GM03348 (cell line): ENCODE measurements around the gene CCHCR1.
A peak's percentile ranks its signal among the peaks of the same experiment; 100 is the strongest.
"Not testable (repeated sequence)": the region's sequence is repeated elsewhere in the genome, so short reads cannot be mapped to it uniquely, and the experiment has no call there.

Experiments
- DNase-seq: peaks from one replicate; pipeline ENCODE4 v3.0.0; 2012; ENCODE audit warnings: low spot score

Gene CCHCR1

DNA sequence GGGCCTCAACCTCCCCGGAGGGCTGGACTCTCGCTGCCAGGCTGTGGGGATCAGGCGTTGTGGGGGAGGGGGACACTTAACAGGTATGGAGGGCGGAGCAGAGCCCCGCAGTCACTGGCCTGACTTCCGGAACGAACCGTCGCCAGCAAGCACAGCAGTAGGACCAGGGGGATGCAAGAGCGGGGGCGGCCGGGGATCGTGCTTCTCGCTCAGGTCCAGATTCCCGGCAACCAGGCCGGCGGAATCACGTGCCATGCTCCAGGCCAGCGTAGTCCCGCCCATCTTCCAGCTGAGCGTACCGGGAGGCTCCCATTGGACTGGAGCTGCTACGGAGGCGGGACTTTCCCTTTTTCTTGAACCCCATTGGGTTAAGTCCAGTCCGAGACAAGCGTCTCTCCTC is 22.9 kb upstream of the CCHCR1 start:
- DNase-seq = no peak

DNA sequence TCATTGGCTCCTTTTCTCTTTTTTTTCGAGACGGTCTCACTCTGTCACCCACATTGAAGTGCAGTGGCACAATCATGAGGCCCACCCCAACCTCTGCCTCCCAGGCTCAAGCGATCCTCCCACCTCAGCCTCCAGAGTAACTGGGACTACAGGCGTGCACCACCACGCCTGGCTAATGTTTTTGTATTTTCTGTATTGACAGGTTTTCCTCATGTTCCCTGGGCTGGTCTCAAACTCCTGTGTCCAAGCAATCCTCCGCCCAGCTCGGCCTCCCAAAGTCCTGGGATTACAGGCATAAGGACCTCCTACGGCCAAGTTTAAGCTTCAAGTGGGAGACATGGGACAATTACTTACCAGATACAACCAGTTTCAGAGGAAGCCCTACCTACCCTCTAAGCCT is 22.3 kb upstream of the CCHCR1 start:
- DNase-seq = no peak

- DNase-seq = no peak
Observed at GRCh38 chr6:31179042-31179386, 21.4 kb upstream of the CCHCR1 start.

GRCh38 chr6:31178143-31179041 is 20.8 kb upstream of the CCHCR1 start:
- no peak for DNase-seq

GRCh38 chr6:31175971-31176370 is 18.4 kb upstream of the CCHCR1 start:
- DNase-seq = peak; percentile 72

GRCh38 chr6:31174378-31174777 is 16.8 kb upstream of the CCHCR1 start:
- no peak for DNase-seq

- no peak for DNase-seq
Observed at GRCh38 chr6:31173406-31173805, 15.8 kb upstream of the CCHCR1 start.

GRCh38 chr6:31172973-31173384 is 15.4 kb upstream of the CCHCR1 start:
- DNase-seq = no peak

DNA sequence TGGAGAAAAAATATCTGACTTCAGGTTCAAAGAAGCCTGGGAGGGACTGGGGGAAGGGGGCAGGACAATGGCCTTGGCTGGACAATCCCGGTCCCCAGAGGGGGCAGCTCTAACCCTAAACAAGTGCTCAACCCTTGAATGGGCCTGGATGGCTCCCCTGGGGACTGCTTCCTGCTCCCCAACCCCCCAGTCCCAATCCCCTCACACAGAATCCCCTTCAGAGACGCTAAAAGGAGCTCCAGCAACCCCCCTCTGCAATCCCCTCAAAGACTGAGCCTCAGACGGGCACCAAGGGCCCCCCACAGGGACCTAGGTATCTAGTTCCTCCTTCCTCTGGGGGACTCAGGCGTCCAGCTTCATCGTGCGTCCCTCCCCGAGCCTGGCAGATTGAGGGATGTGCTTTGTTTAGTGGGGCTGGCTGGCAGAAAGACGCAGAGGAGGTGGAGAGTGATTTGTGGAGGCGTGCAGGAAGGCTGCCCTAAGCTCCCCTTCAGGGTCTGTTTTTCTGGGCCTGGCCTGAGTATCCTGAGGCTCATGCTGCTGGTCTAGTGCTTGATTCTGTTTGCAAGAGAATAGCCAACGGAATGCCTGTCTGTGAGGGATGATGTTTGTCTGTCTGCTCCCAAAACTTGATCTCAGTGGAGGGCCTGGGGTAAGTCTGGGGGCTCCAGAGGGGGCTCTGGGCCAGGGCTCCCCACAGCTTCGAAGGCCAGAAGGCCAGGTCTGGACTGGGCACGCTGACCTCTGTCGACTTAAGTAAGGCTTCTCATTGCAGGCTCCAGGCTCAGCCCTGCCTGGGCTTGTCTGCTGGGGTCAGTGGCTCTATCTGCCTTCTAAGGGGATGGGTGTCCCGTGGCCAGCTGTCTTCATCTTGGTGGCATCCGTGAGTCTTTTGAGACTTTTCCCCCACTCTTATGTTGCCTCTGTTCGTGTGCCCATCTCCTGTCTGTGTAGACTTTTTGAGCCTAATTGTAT is 14.6 kb upstream of the CCHCR1 start:
- no peak for DNase-seq

DNA sequence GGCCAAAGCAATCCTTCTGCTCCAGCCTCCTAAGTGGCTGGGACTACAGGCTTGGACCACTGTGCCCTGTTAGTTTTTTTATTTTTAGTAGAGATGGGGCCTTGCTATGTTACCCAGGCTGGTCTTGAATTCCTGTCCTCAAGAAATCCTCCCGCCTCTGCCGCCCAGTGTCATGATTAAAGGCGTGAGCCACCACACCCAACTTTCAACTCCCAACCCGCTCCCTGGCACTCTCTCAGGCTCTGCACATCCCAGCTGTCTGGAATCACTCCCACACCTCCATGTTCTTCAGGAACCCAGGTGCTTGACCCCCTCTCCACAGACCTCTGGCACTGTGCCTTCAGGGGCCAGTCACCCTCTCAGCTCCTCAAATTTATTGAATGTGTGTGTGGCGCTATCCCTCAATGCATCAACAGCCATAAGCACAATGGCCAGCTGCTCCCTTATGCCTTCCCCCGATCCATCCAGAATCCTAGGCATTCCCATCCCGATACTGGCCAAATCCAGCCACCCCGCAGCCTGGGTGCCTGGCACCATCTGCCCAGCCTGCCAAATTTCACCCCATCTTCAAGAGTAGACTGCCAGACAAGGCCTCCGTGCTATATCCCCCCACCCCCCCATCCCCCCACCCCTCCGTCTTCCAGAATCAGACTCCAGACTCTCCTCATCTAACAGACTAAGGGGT is 13.5 kb upstream of the CCHCR1 start:
- DNase-seq = no peak

DNA sequence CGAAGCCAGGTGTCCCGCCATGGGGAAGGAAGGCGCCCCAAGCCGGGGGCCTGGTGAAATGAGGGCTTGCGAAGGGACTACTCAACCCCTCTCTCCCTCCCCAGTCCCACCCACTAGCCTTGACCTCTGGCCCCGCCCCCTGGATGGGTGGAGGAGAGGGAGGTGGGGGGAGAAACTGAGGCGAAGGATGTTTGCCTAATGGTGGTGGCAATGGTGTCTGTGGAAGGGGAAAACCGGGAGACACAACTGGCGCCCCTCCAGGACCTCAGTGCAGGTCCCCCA is 12.9 kb upstream of the CCHCR1 start, which contains the start of gene POU5F1:
TSS of gene POU5F1 (minus strand) at position 83 of the 282 bp plus-strand sequence. CDS start at position 21, 62 bp downstream.
- DNase-seq = no peak

GRCh38 chr6:31169858-31170599 is 12.4 kb upstream of the CCHCR1 start:
- not testable (repeated sequence) for DNase-seq

- no peak for DNase-seq
Observed at GRCh38 chr6:31169123-31169857, 11.7 kb upstream of the CCHCR1 start.

DNA sequence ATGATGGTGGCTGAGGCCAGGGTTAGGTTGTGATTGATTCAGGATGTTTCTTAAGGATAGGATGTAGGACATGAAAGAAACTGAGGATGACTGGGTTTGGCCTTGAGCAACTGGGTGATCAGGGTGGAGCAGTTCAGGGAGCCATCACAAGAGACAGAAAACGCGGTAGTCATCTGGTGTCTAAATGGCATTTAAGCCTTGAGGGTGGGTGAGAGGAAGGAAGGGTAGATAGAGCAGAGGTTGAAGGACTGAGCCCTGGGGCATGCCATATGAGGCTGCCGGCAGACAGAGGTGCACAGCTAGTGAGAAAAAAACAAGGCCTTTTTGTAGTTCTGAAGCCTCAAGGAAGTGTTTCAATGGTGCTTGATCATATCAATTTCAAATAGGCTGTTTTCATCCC is 11.0 kb upstream of the CCHCR1 start:
- DNase-seq = no peak

DNA sequence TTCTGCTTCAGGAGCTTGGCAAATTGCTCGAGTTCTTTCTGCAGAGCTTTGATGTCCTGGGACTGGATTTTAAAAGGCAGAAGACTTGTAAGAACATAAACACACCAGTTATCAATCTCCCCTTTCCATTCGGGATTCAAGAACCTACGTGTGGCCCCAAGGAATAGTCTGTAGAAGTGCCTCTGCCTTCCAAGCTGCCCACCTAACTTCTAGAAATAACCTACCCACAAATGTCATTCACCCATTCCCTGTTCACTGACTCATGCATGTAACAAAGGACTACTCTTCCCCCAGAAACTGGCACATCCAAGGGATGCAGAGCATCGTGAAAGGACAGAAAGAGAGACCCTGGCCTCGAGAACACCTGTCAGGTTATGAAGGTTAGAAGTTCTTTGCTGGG is 8.4 kb upstream of the CCHCR1 start:
- no peak for DNase-seq

- not testable (repeated sequence) for DNase-seq
Observed at GRCh38 chr6:31165064-31165832, 7.6 kb upstream of the CCHCR1 start.

DNA sequence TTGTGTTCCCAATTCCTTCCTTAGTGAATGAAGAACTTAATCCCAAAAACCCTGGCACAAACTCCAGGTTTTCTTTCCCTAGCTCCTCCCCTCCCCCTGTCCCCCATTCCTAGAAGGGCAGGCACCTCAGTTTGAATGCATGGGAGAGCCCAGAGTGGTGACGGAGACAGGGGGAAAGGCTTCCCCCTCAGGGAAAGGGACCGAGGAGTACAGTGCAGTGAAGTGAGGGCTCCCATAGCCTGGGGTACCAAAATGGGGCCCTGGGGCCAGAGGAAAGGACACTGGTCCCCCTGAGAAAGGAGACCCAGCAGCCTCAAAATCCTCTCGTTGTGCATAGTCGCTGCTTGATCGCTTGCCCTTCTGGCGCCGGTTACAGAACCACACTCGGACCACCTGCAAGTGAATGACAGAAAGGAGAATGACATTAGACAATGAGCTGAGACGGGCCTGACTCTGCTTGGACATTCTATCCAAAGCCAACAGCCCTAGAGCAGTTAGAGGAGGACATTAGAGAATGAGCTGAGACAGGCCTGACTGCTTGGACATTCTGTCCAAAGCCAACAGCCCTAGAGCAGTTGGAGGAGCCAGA is 7.0 kb upstream of the CCHCR1 start:
- not testable (repeated sequence) for DNase-seq

- DNase-seq = no peak
Observed at GRCh38 chr6:31163922-31164321, 6.3 kb upstream of the CCHCR1 start.

- no peak for DNase-seq
Observed at GRCh38 chr6:31162463-31163165, 5.0 kb upstream of the CCHCR1 start.
